HepG2 (cell line): ENCODE measurements around the gene BLOC1S4. TPM values are rescaled to one million over a fixed set of nuclear protein-coding genes. Genes with fewer than 3 reads are reported as not detected.
A peak's percentile ranks its signal among the peaks of the same experiment; 100 is the strongest.

Experiments used
- ARHGAP35 ChIP-seq: sonication (generic); formaldehyde crosslinking; IDR thresholded peaks from 2 replicates; pipeline ENCODE4 v1.9.0; 2022; ENCODE audit warnings: mild to moderate bottlenecking, inconsistent platforms, moderate library complexity, missing genetic modification reagents, borderline replicate concordance
- CCAR2 ChIP-seq: fragments of 200-400 bp; formaldehyde crosslinking; optimal IDR thresholded peaks from 2 replicates; pipeline ENCODE3; 2018; ENCODE audit warnings: low read depth, mild to moderate bottlenecking, low read length, moderate library complexity
- CREB1 ChIP-seq, 2 experiments: fragments of 450-650 bp in 1 of 2; IDR thresholded peaks; 2 replicates each; pipeline ENCODE4 v1.6.1; 2016 to 2017; ENCODE audit warnings: control low read depth in 1 of 2, mild to moderate bottlenecking in 1 of 2, missing compliant biosample characterization in 1 of 2, missing genetic modification characterization in 1 of 2
- DNMT3B ChIP-seq: conservative IDR thresholded peaks from 2 replicates; pipeline ENCODE4 v1.6.1; 2016; ENCODE audit warnings: missing biosample characterization, control low read depth
- ETV6 ChIP-seq: sonication (generic); formaldehyde crosslinking; conservative IDR thresholded peaks from 2 replicates; pipeline ENCODE4 v1.4.0; 2020; ENCODE audit warnings: missing genetic modification reagents
- FOXM1 ChIP-seq: sonication (generic); formaldehyde crosslinking; IDR thresholded peaks from 2 replicates; pipeline ENCODE4 v1.5.0; 2020; ENCODE audit warnings: missing genetic modification reagents
- SIN3A ChIP-seq: IDR thresholded peaks from 2 replicates; pipeline ENCODE4 v1.6.1; 2011; ENCODE audit warnings: low read depth, mild to moderate bottlenecking, control low read depth, low read length, borderline replicate concordance
- TP53 ChIP-seq: sonication (generic); formaldehyde crosslinking; conservative IDR thresholded peaks from 2 replicates; pipeline ENCODE4 v1.4.0; 2020; ENCODE audit warnings: missing genetic modification reagents
- ZNF124 ChIP-seq: sonication (generic); formaldehyde crosslinking; IDR thresholded peaks from 2 replicates; pipeline ENCODE4 v1.4.0; 2020; ENCODE audit warnings: missing genetic modification reagents
- ZNF138 ChIP-seq: sonication (generic); formaldehyde crosslinking; IDR thresholded peaks from 2 replicates; pipeline ENCODE4 v1.5.0; 2020; ENCODE audit warnings: mild to moderate bottlenecking, low read depth, missing genetic modification reagents
- ZNF230 ChIP-seq: sonication (generic); formaldehyde crosslinking; IDR thresholded peaks from 2 replicates; pipeline ENCODE4 v1.4.0; 2020; ENCODE audit warnings: mild to moderate bottlenecking, missing genetic modification reagents
- ZNF264 ChIP-seq: sonication (generic); formaldehyde crosslinking; IDR thresholded peaks from 2 replicates; pipeline ENCODE4 v1.4.0; 2020; ENCODE audit warnings: missing genetic modification reagents
- ZNF354B ChIP-seq: sonication (generic); formaldehyde crosslinking; IDR thresholded peaks from 2 replicates; pipeline ENCODE4 v1.8.0; 2022; ENCODE audit warnings: mild to moderate bottlenecking, missing genetic modification reagents
- ZNF678 ChIP-seq: sonication (generic); formaldehyde crosslinking; IDR thresholded peaks from 2 replicates; pipeline ENCODE4 v1.4.0; 2020; ENCODE audit warnings: mild to moderate bottlenecking, missing genetic modification reagents
- ZNF83 ChIP-seq: sonication (generic); formaldehyde crosslinking; IDR thresholded peaks from 2 replicates; pipeline ENCODE4 v1.4.0; 2020; ENCODE audit warnings: missing genetic modification reagents, mild to moderate bottlenecking, borderline replicate concordance
- polyA plus RNA-seq, 8 experiments: library from polyadenylated mRNA; depleted of rRNA in 3 of 8; stranded (reverse) in 7 of 8; unstranded in 1 of 8; fragments of >200 nt; fragmentation: Illumina TruSeq in 4 of 8; extraction: Trizol in 4 of 8; gene quantifications; 2 replicates each; pipeline versions ENCODE4 v1.2.1 to v1.2.3, GENCODE V29; 2011 to 2016; ENCODE audit warnings: low read depth in 4 of 8, missing spikeins in 1 of 8, mixed read lengths in 1 of 8; ENCODE audit not compliant: insufficient read depth in 1 of 8
- total RNA-seq, 5 experiments: library from RNA; depleted of rRNA; stranded (reverse); fragments of >200 nt; fragmentation: Illumina TruSeq; extraction: Trizol; gene quantifications; 2 replicates each; pipeline ENCODE4 v1.2.3, GENCODE V29; 2016; ENCODE audit warnings: low read depth in 1 of 5
- TF ChIP-seq, protein P1 (sequence below): IDR thresholded peaks from 2 replicates; pipeline ENCODE4 v1.6.1; 2016; ENCODE audit warnings: low read depth
- TF ChIP-seq, protein P2 (sequence below): sonication (generic); formaldehyde crosslinking; IDR thresholded peaks from 2 replicates; pipeline ENCODE4 v1.5.1; 2020; ENCODE audit warnings: missing genetic modification reagents, mild to moderate bottlenecking, borderline replicate concordance
- TF ChIP-seq, protein P3 (sequence below): sonication (generic); formaldehyde crosslinking; IDR thresholded peaks from 2 replicates; pipeline ENCODE4 v1.4.0; 2020; ENCODE audit warnings: mild to moderate bottlenecking, missing genetic modification reagents
- TF ChIP-seq, protein P4 (sequence below): sonication (generic); formaldehyde crosslinking; IDR thresholded peaks from 2 replicates; pipeline ENCODE4 v1.4.0; 2020; ENCODE audit warnings: missing genetic modification reagents

BLOC1S4 gene
- total and polyA plus RNA-seq, 2 of the 13 experiments (the other 11 are each of a cell fraction or from before 2014, with no cell fraction given) = 15.5 to 20.9 TPM

DNA sequence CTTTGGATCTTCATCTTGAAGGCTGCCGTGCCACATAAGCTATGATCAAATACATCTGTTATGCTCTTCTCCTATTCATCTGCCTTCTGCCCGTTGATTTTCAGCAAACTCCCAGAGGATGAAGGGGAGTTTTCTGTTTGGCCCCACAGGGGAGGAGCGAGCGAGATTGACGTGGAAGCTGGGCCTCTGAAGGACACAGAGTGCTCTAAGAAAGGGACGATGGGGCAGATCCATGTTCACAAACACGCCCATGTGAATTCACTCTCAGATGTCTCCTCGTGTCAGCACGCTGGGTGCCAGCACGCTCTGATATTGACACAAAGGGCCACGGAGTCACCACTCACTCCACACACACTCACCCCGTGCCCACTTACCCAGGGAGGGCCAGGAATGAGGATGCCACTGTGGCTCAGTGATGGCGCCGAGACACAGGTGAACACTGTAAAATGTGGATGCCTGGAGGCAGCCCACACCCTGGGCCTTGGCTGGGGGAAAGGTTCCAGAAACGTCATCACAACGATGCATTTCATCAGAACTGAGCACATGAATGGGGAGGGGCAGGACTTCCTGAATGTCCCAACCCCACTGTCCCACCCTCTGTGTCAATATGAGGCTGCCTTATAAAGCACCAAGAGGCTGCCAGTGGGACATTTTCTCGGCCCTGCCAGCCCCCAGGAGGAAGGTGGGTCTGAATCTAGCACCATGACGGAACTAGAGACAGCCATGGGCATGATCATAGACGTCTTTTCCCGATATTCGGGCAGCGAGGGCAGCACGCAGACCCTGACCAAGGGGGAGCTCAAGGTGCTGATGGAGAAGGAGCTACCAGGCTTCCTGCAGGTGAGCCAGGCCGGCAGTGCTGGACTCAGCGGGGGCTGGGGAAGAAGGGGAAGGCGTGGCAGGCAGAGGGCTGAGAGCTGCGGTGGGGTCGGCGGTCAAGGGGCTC is 22.5 kb upstream of the BLOC1S4 start, which contains the start of gene S100P (continued):
- TF ChIP-seq, protein P1, sequence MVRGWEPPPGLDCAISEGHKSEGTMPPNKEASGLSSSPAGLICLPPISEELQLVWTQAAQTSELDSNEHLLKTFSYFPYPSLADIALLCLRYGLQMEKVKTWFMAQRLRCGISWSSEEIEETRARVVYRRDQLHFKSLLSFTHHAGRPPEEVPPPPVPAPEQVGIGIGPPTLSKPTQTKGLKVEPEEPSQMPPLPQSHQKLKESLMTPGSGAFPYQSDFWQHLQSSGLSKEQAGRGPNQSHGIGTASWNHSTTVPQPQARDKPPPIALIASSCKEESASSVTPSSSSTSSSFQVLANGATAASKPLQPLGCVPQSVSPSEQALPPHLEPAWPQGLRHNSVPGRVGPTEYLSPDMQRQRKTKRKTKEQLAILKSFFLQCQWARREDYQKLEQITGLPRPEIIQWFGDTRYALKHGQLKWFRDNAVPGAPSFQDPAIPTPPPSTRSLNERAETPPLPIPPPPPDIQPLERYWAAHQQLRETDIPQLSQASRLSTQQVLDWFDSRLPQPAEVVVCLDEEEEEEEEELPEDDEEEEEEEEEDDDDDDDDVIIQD (CRISPR knock-in tag) = peak; percentile 49; the same call in 1 of the 2 replicates
- TF ChIP-seq ETV6 (CRISPR knock-in tag) (peak; percentile 69; the same call in 1 of the 2 replicates), TP53 (no peak), ZNF124 (CRISPR knock-in tag) (no peak), DNMT3B (CRISPR knock-in tag) (peak; percentile 85), ZNF83 (CRISPR knock-in tag) (no peak; the same call in 1 of the 2 replicates), ARHGAP35 (CRISPR knock-in tag) (no peak), ZNF138 (CRISPR knock-in tag) (no peak), SIN3A (peak; percentile 65; the same call in 1 of the 2 replicates), ZNF354B (0 out of 2 replicates have a peak, but pooled peaks have one; percentile 68), CCAR2 (no peak), ZNF264 (peak; percentile 18; the same call in 1 of the 2 replicates), CREB1 (IDR thresholded peaks at IDR 0.05) (peak; percentile 90), CREB1 (CRISPR knock-in tag; IDR thresholded peaks at IDR 0.05) (no peak), ZNF678 (no peak), FOXM1 (no peak), ZNF230 (CRISPR knock-in tag) (no peak)
- TF ChIP-seq, protein P2, sequence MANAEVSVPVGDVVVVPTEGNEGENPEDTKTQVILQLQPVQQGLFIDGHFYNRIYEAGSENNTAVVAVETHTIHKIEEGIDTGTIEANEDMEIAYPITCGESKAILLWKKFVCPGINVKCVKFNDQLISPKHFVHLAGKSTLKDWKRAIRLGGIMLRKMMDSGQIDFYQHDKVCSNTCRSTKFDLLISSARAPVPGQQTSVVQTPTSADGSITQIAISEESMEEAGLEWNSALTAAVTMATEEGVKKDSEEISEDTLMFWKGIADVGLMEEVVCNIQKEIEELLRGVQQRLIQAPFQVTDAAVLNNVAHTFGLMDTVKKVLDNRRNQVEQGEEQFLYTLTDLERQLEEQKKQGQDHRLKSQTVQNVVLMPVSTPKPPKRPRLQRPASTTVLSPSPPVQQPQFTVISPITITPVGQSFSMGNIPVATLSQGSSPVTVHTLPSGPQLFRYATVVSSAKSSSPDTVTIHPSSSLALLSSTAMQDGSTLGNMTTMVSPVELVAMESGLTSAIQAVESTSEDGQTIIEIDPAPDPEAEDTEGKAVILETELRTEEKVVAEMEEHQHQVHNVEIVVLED (CRISPR knock-in tag) = no peak; the same call in 1 of the 2 replicates
- TF ChIP-seq, protein P3, sequence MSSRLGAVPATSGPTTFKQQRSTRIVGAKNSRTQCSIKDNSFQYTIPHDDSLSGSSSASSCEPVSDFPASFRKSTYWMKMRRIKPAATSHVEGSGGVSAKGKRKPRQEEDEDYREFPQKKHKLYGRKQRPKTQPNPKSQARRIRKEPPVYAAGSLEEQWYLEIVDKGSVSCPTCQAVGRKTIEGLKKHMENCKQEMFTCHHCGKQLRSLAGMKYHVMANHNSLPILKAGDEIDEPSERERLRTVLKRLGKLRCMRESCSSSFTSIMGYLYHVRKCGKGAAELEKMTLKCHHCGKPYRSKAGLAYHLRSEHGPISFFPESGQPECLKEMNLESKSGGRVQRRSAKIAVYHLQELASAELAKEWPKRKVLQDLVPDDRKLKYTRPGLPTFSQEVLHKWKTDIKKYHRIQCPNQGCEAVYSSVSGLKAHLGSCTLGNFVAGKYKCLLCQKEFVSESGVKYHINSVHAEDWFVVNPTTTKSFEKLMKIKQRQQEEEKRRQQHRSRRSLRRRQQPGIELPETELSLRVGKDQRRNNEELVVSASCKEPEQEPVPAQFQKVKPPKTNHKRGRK = no peak
- TF ChIP-seq, protein P4, sequence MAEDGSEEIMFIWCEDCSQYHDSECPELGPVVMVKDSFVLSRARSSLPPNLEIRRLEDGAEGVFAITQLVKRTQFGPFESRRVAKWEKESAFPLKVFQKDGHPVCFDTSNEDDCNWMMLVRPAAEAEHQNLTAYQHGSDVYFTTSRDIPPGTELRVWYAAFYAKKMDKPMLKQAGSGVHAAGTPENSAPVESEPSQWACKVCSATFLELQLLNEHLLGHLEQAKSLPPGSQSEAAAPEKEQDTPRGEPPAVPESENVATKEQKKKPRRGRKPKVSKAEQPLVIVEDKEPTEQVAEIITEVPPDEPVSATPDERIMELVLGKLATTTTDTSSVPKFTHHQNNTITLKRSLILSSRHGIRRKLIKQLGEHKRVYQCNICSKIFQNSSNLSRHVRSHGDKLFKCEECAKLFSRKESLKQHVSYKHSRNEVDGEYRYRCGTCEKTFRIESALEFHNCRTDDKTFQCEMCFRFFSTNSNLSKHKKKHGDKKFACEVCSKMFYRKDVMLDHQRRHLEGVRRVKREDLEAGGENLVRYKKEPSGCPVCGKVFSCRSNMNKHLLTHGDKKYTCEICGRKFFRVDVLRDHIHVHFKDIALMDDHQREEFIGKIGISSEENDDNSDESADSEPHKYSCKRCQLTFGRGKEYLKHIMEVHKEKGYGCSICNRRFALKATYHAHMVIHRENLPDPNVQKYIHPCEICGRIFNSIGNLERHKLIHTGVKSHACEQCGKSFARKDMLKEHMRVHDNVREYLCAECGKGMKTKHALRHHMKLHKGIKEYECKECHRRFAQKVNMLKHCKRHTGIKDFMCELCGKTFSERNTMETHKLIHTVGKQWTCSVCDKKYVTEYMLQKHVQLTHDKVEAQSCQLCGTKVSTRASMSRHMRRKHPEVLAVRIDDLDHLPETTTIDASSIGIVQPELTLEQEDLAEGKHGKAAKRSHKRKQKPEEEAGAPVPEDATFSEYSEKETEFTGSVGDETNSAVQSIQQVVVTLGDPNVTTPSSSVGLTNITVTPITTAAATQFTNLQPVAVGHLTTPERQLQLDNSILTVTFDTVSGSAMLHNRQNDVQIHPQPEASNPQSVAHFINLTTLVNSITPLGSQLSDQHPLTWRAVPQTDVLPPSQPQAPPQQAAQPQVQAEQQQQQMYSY = no peak
